ENCODE data around the gene OR2Y1. TPM values are rescaled to one million over a fixed set of nuclear protein-coding genes. Genes with fewer than 3 reads are reported as not detected.
"Not testable (repeated sequence)": the region's sequence is repeated elsewhere in the genome, so short reads cannot be mapped to it uniquely, and the experiment has no call there.

OR2Y1 gene
- polyA plus RNA-seq, 1 donor = not detected

DNA sequence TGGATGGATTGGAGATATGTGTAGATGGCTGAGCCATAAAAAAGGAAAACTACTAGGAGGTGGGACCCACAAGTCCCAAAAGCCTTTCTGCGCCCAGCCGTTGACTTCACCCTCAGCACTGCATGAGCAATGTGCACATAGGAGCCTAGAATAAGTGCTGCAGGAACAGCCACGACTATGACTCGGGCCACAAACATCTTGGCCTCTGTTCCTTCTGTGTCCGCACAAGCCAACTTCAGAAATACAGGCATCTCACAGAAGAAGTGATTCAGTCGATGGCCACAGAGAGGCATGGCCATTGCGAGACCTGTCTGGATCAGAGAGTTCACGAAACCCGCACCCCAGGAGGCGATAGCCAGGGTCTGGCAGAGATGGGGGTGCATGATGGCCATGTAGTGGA is 587 bp downstream of the OR2Y1 start:
- DNase-seq (ENCODE audit: low read depth) = no peak

DNA sequence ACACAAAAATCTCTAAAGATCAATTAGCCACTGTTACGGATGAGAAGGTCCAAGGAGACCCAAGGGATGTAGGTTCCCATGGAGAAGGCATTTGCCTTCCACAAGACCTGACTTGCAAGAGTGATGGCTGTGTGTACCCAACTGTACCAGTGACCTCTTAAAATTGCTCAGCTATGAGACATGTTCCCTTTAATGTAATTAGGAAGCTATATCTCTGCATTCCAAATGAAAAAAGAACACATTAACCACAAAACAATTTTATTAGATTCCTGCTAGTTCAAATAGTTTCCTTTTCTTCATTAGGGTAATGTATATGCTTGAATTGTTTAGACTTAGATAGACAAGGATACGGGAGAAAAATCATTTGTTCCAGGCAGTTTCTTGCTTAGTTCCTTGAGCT is 3.3 kb downstream of the OR2Y1 start:
- no peak for DNase-seq (ENCODE audit: low read depth)

DNA sequence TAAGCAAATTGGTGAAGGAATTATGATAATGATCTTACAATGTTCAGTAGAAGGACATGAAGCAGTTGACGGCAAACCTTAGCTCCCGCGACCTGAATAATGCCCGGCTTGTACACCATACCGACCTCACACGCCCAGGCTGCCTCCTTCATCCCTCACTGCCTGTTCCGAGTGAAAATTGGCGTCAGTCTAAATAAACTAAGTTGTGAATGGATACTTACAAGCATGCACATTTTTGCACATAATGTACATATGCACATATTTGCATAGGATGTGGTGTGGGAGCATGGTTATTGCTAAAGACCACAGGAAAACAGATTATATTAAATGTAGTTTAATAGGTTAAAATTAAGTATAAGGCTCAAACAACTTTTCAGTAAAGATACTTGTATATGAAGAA is 14.9 kb downstream of the OR2Y1 start:
- DNase-seq (ENCODE audit: low read depth) = no peak

DNA sequence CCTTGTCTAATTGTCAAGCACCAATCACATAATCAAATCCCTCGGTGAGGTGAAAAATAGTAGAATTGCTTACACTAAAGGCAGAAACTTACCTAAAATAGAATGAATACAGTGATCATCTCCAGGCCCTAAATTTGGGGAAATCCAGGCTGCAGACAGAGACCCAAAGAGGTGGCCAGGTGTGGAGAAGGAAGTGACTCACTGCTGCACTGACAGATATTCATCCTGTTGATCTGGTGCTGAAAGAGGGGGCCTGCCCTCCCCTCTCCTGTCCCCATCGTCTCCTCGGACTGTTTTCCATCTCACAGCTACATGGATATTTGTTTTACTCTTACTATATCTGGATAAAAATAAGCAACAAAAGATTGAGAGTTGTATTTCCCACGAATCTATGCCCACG is 15.9 kb downstream of the OR2Y1 start:
- no peak for DNase-seq (ENCODE audit: low read depth)

DNA sequence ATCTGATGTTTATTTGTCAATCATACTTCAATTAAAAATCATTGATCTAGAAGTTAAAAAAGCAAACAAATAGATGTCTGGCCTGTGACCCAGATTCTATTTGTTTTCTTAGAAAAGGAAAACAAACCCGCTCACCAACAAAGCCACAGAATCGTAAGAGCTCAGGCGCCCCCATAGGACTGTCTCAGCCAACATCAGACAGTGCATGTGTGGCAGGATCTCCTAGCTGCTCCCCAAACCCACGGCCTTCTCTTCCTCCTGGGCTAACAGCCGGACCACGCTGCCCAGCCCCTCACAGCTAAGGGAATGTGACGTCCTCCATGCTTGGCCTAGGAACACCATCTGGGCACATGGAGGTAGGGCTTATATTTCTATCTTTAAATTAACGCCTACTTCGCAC is 19.4 kb downstream of the OR2Y1 start:
- DNase-seq (ENCODE audit: low read depth) = no peak

DNA sequence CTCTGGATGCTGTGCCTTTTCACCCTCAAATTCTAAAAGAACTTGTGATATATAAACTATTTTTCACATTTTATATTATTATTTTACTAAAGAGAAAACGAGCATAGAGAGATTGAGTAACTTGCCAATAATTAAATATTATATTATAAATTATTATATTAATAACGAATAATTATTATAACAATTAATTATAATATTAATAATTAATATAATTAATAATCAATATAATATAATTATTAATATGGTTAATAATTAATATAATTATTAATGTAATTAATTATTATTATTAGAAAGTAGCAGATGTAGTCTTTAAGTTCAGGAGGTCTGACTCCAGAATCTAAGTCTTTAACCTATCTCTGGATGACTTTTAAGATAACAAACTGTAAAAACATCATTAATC is 20.1 kb downstream of the OR2Y1 start:
- no peak for DNase-seq (ENCODE audit: low read depth)

DNA sequence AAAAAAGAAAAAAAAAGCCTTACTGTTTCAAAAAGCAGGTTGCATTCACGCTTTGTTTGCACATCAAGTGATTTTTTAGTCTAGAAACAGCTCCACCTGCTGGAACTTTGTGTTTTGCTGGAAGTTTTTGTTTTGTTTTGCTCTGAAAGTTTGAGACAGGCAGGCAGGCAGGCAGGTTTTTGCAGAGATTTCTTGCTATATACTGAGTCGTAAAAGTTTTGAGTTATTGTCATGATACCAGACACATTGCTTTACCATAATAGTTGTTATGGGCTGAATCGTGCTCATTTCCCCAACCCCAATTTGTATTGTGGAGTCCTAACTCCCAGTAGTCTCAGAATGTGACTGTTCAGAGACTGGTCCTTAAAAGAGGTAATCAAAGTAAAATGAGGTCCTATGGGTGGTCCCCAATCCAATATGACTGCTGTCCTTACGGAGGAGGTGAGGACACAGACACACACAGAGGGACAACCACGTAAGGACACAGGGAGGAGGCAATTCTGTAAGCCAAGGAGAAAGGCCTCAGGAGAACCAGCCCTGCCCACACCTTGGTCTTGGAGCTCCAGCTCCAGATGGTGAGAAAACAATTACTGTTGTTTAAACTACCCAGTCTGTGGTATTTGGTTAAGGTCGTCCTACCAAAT is 20.9 kb downstream of the OR2Y1 start:
- peak; percentile 4 for DNase-seq (ENCODE audit: low read depth)

DNA sequence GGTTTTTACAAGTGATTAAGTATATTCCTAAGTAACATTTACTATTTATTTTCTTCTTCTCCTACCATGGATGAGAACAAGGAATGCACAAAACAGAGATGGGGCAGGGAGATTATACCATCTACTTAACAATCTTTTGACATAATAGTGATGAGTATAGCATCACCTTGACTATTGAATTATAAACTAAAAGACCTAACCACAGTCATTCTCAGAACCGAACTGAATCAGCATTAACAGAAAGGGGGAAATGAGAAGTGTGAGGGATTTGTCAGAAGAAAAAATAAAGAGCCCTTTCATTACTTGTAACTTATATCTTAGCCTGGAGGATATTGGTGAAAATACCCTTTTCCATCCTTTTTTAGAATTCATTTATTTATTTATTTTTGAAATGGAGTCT is 21.9 kb downstream of the OR2Y1 start:
- DNase-seq (ENCODE audit: low read depth) = no peak

DNA sequence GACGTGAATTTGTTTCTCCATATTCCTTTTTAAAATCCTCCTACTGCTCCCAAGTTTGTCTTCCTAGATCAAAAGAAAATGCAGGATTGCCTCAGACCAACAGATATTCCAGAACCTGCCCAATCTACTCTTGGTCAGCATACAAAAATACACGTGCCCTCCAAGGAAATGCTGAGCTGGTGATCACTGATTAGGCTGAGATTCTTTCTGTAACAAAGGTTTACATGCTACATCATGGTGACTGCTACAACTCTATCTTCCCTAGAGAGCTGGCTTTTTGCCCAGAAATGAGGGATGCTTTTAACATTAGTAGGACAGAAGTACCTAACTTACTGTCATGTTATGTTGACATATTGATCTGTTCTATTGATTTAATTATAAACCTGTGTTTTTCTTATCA is 35.5 kb downstream of the OR2Y1 start:
- no peak for DNase-seq (ENCODE audit: low read depth)

DNA sequence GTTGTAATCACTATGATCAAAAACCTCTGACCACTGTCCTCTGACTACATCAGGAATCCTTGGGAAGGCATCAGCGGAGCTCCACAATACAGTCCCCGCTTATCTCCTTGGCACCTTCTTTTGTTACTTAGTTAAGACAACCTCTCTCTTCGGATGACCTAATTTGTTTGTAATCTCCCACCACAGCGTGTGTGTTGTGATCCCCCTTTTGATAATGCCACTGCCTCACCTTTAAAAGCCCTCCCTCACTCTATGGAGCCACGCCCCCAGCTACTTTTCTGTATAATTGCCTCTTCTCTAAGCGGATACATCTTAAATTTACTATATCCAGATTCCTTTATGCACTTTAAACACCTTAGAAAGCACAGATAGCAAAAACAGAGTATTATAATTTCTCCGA is 35.9 kb downstream of the OR2Y1 start:
- DNase-seq (ENCODE audit: low read depth) = no peak

DNA sequence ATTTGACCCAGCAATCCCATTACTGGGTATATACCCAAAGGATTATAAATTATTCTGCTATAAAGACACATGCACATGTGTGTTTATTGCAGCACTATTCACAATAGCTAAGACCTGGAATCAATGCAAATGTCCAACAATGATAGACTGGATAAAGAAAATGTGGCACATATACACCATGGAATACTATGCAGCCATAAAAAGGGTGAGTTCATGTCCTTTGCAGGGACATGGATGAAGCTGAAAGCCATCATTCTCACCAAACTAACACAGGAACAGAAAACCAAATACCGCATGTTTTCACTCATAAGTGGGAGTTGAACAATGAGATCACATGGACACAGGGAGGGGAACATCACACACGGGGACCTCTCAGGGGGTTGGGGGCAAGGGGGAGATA is 36.5 kb downstream of the OR2Y1 start:
- not testable (repeated sequence) for DNase-seq (ENCODE audit: low read depth)

DNA sequence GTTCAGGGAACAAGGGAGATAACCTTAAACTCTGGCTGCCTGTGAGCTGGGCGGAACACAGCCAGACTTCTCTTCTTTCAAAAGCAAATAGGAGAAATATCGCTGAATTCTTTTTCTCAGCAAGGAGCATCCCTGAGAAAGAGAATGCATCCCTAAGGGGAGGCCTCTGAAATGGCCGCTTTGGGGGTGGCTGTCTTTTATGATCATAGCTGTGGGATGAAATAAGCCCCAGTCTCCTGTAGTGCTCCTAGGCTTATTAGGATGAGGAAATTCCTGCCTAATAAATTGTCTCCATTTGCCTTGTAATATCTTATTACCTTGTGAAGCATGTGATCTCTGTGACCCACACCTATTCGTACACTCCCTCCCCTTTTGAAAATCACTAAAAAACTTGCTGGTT is 39.4 kb downstream of the OR2Y1 start:
- not testable (repeated sequence) for DNase-seq (ENCODE audit: low read depth)

DNA sequence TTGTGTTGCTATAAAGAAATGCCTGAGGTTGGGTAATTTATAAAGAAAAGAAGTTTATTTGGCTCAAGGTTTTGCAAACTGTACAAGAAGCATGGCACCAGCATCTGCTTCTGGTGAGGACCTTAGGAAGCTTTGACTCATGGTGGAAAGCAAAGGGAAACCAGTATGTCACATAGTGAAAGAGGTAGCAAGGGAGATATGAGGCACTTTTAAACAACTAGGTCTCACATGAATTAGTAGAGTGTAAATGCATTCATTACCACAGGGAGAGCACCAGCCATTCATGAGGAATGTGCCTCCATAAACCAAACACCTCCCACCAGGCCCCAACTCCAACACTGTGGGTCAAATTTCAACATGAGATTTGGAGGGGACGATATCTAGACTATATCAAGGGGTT is 40.8 kb downstream of the OR2Y1 start:
- DNase-seq (ENCODE audit: low read depth) = no peak

DNA sequence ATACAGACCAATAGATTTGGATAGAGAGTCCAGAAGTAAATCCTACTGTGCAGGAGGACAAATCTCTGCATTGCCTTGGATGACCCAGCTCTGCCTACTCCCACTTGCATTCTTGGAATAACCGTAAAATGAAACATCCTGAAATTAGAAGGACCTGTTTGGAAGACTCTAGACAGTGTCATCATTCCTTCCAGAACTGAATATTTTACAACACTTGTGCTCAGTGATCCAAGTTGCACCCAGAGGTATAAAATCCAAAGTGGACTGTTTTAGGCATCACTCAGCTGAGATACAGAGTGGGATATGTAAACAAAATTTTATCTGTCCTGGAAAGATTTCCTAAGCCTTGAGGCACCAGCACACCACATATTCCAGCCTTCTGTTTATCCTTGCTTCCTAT is 43.7 kb downstream of the OR2Y1 start:
- no peak for DNase-seq (ENCODE audit: low read depth)

DNA sequence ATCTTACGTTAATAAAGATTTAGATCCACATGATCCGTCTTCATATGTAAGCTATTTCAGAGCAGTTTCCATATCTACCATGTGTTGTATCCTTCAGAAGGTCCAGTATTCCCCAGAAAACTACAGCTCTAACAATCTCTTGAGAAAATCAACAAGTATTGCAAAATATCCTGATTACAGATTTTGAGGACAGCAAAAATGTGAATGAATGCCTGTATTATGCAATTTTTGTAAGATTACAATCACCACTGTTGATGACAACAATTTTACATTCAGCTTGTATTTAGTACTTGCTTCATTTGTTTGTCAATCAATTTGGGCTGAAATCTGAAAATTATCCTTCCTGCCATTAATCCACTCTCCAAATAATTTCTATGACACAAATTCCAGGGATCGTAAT is 47.4 kb downstream of the OR2Y1 start:
- no peak for DNase-seq (ENCODE audit: low read depth)

DNA sequence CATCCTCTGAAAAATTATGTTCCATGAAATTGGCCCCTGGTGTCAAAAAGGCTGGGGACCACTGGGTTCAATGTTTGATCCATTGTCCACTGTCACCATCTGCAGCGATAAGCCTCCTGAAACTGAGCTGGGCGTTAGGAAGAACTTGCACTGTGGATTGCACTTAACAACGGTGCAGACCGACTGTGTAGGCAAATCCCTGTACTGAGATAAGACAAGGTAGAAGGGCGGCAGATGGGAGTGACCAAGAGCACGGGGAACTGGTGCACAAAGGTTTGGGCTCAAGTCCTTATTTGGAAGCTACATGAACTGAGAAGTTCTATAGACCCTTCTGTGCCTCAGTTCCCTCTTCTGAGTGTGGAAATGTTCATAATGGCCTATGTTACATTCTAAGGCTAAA is 48.8 kb downstream of the OR2Y1 start:
- no peak for DNase-seq (ENCODE audit: low read depth)

DNA sequence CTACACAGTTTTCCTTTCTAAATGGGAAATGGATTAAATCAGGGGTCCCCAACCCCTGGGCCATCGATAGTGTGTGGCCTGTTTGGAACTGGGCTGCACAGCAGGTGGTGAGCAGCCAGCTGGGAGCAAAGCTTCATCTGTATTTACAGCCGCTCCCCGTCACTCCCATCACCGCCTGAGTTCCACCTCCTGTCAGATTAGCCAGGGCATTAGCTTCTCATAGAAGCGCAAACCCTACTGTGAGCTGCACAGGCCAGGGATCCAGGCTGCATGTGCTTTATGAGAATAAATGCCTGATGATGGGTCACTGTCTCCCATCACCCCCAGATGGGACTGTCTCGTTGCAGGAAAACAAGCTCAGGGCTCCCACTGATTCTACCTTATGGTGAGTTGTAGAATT is 49.3 kb downstream of the OR2Y1 start:
- no peak for DNase-seq (ENCODE audit: low read depth)

DNA sequence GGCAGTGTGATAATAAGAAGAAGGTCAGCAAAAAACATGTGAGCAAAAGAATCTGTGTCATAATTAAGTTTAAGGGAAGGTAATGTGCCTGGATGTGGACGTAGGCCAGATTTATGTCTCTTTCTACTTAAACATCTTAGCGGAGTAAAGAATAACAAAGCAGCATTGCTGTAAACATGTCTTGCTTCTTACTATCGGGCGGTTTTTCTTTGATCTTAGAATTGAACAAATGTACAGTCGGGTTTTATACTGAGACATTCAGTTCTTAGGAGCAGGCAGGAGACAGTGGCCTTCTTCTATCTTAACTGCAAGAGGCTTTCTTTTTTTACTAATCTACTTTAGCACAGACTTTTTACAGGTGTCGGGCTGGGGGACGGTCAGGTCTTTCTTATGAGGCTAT is 50.1 kb downstream of the OR2Y1 start:
- no peak for DNase-seq (ENCODE audit: low read depth)

Other genes starting within 250 kb of the OR2Y1 start
- gene CNOT6, start 245.7 kb downstream of the OR2Y1 start, polyA plus RNA-seq (ENCODE audit: insufficient read length) = 23.0 TPM
- gene SCGB3A1, start 148.6 kb downstream of the OR2Y1 start, polyA plus RNA-seq (ENCODE audit: insufficient read length) = 1.4 TPM
- 7.3 TPM for gene FLT4, start 90.5 kb downstream of the OR2Y1 start, polyA plus RNA-seq (ENCODE audit: insufficient read length)
- 70.7 TPM for gene MGAT1, start 62.7 kb upstream of the OR2Y1 start, polyA plus RNA-seq (ENCODE audit: insufficient read length)
- gene ZFP62, start 121.2 kb upstream of the OR2Y1 start, polyA plus RNA-seq (ENCODE audit: insufficient read length) = 26.8 TPM
- not detected for gene BTNL8, start 159.1 kb upstream of the OR2Y1 start, polyA plus RNA-seq (ENCODE audit: insufficient read length)
- not detected for gene BTNL3, start 248.8 kb upstream of the OR2Y1 start, polyA plus RNA-seq (ENCODE audit: insufficient read length)